Stimulated activated CD4-positive, alpha-beta T cell treated with anti-CD3 and anti-CD28 coated beads, TNF-alpha, amount 100 ng/mL, for 48 hours (primary cell): ENCODE results near the gene FERMT2.
"Not testable (repeated sequence)": the region's sequence is repeated elsewhere in the genome, so short reads cannot be mapped to it uniquely, and the experiment has no call there.

ENCODE experiments used
- DNase-seq, 3 donors: peaks; one replicate each; pipeline ENCODE4 v3.0.0-alpha.2; 2020; ENCODE audit warnings: low read depth in 3 of 3

Gene FERMT2

DNA sequence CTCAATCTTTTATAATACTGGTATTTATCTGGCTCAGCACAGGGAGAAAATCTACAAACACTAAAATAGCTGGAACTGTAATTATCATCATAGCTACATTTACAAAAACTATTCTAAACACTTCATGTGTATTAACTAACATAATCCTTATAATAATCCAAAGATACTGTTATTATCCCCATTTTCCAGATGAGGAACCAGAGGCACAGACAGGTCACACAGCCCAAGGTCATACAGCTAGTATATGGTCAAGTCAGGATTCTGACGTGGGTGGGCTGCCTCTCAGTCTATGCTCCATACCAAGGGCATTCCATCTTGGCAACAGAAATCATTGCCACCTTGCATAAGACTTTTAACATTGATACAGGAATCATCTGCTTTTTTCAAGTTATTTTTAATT is 11.4 kb downstream of the FERMT2 start:
- no peak for DNase-seq

- DNase-seq, result no peak
Measured at GRCh38 chr14:52937869-52938268, 13.0 kb downstream of the FERMT2 start.

GRCh38 chr14:52937306-52937705 is 13.5 kb downstream of the FERMT2 start:
- no peak for DNase-seq

DNA sequence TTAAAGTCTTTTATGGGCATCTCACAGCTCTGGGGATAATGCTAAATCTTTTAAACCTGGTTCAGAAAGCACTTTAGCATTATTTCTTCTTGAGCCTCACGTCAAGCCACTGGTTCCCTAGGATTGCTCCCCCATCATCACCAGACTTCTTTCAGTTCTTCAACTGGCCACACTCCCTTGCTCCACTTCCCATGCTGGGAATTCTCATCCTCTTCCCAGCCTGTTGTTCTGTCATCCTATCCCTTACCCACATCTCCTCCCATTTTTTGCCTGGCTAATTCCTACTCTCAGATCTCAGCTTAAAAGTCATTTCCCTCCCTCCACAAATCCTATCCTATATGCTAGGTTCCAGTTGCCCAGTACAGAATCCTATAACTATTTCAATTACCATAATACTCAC is 14.4 kb downstream of the FERMT2 start:
- no peak for DNase-seq

GRCh38 chr14:52935833-52936232 is 15.0 kb downstream of the FERMT2 start:
- DNase-seq, result no peak

DNA sequence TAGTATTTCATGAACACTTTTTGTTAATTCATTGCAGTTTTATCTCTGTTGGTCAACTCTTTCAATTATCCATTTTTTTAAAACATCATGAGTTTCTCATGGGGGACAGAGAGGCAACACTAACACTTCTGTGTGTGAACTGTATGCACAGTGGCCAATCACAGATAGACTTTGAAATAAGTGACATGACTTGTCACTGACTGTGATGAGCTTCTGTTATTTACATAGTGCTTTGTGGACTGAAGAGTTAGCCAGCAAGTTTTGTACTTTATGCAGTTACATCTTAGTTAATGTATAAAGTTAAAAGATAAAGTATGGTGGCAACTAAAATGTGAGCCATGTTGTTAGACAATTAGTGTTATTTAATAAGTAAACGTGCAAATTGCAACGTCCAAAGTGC is 16.1 kb downstream of the FERMT2 start:
- DNase-seq, result no peak

- DNase-seq, result no peak
Measured at GRCh38 chr14:52929192-52929807, 21.6 kb downstream of the FERMT2 start.

- no peak for DNase-seq
Measured at GRCh38 chr14:52926953-52927352, 23.9 kb downstream of the FERMT2 start.

DNA sequence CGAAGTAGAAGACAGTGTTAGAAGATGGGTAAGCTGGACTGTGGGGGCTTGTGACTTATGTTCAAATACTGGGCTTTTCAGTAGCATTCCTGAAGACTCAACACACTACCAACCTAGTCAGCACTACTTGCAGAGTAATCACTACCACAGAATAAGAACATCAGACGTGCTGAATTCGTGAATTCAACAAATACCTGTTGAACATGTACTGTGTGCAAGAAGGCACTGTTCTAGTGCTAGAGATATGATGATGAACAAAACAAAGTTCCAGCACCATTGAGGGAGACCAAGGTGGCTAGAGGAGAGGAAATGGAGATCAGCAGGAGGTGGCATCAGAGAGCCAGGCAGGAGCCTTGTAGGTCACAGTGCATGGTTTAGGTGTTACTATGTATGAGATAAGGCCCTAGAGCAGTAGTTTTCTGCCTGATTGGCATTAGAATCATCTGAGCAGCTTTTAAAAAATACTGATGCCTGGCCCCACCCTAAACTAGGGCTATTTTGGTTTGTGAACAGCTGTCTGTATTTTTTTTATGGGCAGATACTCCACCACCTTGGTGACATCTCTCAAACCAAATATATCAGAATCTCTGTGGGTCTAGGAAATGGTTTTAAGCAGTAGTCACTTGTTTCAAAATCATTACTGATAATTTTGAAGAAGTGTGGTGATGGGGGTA is 26.8 kb downstream of the FERMT2 start:
- DNase-seq, result no peak

- no peak for DNase-seq
Measured at GRCh38 chr14:52922656-52923055, 28.2 kb downstream of the FERMT2 start.

- DNase-seq, result no peak
Measured at GRCh38 chr14:52922059-52922458, 28.8 kb downstream of the FERMT2 start.

DNA sequence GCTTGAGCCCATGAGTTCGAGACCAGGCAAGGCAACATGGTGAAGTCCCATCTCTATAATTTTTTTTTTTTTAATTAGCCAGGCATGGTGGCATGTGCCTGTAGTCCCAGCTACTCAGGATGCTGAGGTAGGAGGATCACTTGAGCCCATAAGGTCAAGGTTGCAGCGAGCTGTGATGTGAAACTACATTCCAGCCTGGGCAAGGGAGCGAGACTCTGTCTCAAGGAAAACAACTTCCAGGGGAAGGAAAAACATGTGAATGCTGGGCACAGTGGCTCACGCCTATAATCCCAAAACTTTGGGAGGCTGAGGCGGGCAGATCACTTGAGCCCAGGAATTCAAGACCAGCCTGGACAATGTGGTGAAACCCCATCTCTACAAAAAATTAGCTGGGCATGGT is 30.4 kb downstream of the FERMT2 start:
- DNase-seq, result not testable (repeated sequence)

DNA sequence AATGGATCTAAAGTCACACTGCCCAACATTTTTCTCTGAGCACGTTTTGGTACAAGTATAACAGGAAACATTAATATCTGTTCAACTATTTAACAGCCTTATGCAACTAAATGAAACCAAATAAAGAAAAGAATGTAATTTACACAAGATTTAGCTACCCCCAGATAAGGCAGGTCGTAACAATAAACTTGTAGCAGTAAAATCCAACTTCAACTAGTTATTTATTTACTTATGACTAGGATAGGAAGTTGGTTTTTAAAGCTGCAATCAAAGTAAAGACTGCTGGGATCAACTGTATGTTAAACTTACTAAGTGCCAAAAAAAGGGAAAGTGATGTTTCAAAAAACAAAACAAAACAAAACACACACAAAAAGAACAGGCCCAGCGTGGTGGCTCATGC is 30.9 kb downstream of the FERMT2 start:
- DNase-seq, result no peak

DNA sequence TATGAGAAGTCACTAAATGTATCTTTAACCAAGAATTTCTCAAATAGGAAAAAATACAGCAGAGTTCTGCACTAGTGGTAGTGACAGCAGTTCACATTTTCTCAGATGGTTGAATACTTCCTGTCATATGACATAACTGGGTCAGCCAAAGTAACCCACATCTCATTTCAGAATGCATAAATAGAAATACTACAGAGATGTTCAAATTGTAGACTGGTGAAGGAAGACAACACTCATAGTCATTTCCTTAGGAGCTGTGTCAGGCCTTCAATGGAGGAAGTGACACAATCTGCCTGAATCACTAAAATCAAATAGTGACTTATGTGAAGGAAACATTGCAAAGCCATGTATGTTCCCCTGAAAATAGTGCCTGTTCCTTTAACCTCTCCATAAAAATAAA is 32.4 kb downstream of the FERMT2 start:
- DNase-seq, result peak in 1 of 3 donors; percentile 4

GRCh38 chr14:52917735-52918134 is 33.1 kb downstream of the FERMT2 start:
- no peak for DNase-seq

DNA sequence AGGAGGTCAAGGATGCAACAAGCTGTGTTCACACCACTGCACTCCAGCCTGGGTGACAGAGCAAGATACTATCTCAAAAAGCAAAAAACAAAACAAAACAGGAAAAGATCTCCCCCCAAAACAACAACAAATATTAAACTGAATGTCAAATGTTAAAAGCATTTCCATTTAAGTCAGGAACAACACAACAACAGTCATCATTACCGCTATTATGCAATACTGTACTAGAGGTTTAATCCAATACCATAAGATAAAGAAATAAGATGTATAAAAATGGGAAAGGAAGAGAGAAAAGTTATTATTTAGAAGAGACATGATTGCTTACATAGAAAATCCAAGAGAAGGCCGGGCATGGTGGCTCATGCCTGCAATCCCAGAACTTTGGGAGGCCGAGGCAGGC is 36.6 kb downstream of the FERMT2 start:
- DNase-seq, result no peak

GRCh38 chr14:52913271-52913670 is 37.6 kb downstream of the FERMT2 start:
- no peak for DNase-seq

GRCh38 chr14:52911904-52912303 is 38.9 kb downstream of the FERMT2 start:
- no peak for DNase-seq

GRCh38 chr14:52910572-52910971 is 40.3 kb downstream of the FERMT2 start:
- no peak for DNase-seq

DNA sequence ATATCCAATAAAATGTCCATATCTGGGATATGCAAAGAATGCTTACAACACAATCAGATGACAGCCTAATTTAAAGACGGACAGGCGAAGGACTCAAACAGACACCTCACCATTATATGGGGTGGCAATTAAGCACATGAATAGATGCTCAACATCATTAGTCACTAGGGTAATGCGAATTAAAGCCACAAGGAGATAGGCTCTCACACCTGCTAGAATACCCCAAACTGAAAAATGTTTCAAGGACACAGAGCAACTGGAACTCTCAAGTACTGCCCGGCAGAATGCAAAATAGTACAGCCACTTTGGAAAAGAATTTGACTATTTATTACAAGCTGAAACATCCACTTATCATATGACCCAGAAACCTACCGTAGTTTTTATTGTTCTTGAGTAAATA is 42.9 kb downstream of the FERMT2 start:
- no peak for DNase-seq

- DNase-seq, result no peak
Measured at GRCh38 chr14:52906141-52906601, 44.7 kb downstream of the FERMT2 start.

GRCh38 chr14:52902971-52903619 is 47.8 kb downstream of the FERMT2 start:
- no peak for DNase-seq

- no peak for DNase-seq
Measured at GRCh38 chr14:52901357-52901980, 49.4 kb downstream of the FERMT2 start.
